Measurements from ENCODE around the gene CEP95.

- TF ChIP-seq CTCF (IDR thresholded peaks at IDR 0.05 in 4 of 5, conservative IDR thresholded peaks at IDR 0.05 in 1 of 5) (no peak), POLR2A (IDR thresholded peaks at IDR 0.05) (no peak)
Measured at GRCh38 chr17:64502809-64503208, 4.0 kb upstream of the CEP95 start.
